Cardiac septum (tissue), 1 donor: ENCODE measurements around the gene OR9Q2. TPM values are rescaled to one million over a fixed set of nuclear protein-coding genes. Genes with fewer than 3 reads are reported as not detected.

Experiments
- total RNA-seq: library from RNA; stranded (reverse); fragmentation: NEBNext Ultra II Directional; extraction: Animal tissue kit (Norgen Biotek cat#: 25700); gene quantifications from one replicate; pipeline ENCODE4 v1.2.1, GENCODE V29; 2021
- donor health status: DM: no; HTN: no; CAD: no.

The OR9Q2 gene
- total RNA-seq, 1 donor from 2014 or later: not detected

Other genes with a start within 250 kb of the OR9Q2 start
- not detected for gene OR9Q1, start 165.2 kb upstream of the OR9Q2 start, total RNA-seq
- not detected for gene OR6Q1, start 158.1 kb upstream of the OR9Q2 start, total RNA-seq
- not detected for gene OR9I1, start 63.5 kb upstream of the OR9Q2 start, total RNA-seq
- not detected for gene OR1S2, start 15.1 kb downstream of the OR9Q2 start, total RNA-seq
- not detected for gene OR1S1, start 23.6 kb downstream of the OR9Q2 start, total RNA-seq
- not detected for gene OR10Q1, start 39.8 kb downstream of the OR9Q2 start, total RNA-seq
- not detected for gene OR10W1, start 79.2 kb downstream of the OR9Q2 start, total RNA-seq
- not detected for gene OR5B17, start 170.0 kb downstream of the OR9Q2 start, total RNA-seq
- gene OR5B3, start 217.8 kb downstream of the OR9Q2 start, total RNA-seq: not detected
- not detected for gene OR5B2, start 239.1 kb downstream of the OR9Q2 start, total RNA-seq